ENCODE results near the gene LYL1.

Gene LYL1

GRCh38 chr19:13053761-13054625 is 48.7 kb downstream of the LYL1 start:
- DNase-seq: peak; percentile 92

GRCh38 chr19:13053238-13053637 is 49.4 kb downstream of the LYL1 start:
- no peak for DNase-seq

GRCh38 chr19:13052447-13053175 is 50.0 kb downstream of the LYL1 start:
- no peak for DNase-seq

GRCh38 chr19:13051557-13052165 is 51.0 kb downstream of the LYL1 start:
- peak; percentile 75 for DNase-seq

- no peak for DNase-seq
Observed at GRCh38 chr19:13050274-13050673, 52.4 kb downstream of the LYL1 start.

All from femur (tissue), 1 donor.